ENCODE measurements around the gene BEST1. TPM values are rescaled to one million over a fixed set of nuclear protein-coding genes. Genes with fewer than 3 reads are reported as not detected.

Gene BEST1
- total RNA-seq, 1 donor from 2014 or later, result 0.58 TPM

DNA sequence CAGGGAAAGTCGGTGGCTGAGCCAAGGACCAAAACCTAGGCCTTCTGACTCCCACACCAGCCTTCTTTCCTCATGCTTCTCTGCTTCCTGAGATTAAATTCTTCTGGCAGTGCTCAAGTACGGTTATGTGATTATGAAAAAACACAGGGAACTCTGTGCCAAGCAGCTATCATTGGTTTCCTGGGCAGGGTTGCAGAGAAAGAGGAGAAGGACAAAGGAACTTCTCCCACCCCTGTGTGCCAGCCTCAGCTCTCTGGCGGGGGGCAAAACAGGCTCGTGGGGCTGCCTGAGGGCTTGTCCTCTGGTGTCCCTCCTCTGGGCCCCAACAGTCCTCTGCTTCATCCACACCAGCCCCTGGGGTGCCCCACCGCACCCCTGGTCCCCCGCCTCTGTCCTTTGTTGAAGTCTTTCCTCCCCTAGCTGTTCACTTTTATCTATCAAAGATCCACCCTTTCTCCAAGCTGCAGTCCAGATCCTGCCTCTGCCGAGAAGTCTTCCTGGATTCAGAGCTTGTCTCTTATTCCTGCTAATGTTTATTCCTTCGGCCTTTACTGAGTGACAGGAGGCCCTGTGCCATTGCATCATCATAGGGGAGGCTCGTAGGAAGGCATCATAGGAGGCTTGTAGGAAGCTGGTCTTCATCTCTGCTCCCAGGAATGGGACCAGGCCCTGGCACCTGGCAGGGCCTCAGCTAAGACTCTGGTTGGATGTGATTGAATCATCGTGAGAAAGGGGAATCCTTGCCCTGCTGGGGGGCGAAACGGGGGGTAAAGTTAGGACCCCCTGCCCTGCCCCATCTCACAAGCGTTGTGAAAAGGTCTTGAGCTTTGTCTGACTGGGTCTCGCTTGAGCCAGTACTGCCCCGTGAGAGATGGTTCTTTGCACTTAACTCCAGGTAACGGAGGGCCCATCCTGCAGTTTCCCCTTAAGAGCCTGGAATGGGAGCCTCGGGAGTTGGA, 28.8 kb downstream of the BEST1 start:
- H3K4me1 ChIP-seq, result peaks cover 58% of the 10 kb centered on the region
- intact Hi-C loops (cut with micrococcal nuclease), result no loop called here
- H3K27ac ChIP-seq (replicated peaks), result peak overlapping the region; percentile 91
- no peak overlapping the region for H3K4me3 ChIP-seq
- H3K9me3 ChIP-seq (replicated peaks), result no peaks in the 10 kb centered on the region
- H3K36me3 ChIP-seq, result no peaks in the 10 kb centered on the region
- no peak for DNase-seq
- TF ChIP-seq, protein P1, sequence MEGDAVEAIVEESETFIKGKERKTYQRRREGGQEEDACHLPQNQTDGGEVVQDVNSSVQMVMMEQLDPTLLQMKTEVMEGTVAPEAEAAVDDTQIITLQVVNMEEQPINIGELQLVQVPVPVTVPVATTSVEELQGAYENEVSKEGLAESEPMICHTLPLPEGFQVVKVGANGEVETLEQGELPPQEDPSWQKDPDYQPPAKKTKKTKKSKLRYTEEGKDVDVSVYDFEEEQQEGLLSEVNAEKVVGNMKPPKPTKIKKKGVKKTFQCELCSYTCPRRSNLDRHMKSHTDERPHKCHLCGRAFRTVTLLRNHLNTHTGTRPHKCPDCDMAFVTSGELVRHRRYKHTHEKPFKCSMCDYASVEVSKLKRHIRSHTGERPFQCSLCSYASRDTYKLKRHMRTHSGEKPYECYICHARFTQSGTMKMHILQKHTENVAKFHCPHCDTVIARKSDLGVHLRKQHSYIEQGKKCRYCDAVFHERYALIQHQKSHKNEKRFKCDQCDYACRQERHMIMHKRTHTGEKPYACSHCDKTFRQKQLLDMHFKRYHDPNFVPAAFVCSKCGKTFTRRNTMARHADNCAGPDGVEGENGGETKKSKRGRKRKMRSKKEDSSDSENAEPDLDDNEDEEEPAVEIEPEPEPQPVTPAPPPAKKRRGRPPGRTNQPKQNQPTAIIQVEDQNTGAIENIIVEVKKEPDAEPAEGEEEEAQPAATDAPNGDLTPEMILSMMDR (IDR thresholded peaks at IDR 0.05; ENCODE audit: borderline replicate concordance), result no peak
- H3K27me3 ChIP-seq (ENCODE audit: low read depth), result no peaks in the 10 kb centered on the region

DNA sequence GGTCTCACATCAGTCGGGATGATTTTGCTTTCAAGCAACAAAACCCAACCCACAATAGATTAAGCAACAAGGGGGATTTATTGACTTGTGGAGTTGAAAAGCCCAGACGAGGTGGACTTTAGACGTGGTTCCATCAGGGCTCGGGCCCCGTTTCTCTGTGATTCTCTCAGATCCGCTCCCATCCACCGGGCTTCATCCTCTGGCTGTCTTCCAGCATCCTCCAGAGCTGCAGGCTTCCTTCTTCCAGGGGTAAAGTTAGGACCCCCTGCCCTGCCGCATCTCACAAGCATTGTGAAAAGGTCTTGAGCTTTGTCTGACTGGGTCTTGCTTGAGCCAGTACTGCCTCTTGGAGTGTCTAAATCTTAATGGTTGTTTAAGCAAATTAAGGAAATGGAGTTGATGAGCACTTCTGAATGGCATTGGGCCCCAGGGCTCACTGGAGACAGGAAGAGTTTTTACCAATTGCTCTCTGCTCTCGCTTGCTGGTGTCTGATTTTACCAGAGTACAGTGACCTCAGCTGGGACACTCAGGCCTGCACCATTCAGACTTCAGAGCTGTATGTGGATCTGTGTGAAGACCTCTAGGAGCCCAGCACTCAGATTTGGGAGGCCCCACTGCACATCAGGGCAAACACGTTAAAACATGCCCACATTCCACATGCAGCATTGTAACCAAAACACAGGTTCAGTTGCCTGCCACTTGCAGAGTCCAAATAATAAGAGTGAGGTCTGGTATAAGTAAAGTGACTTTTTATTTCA, 30.8 kb downstream of the BEST1 start:
- TF ChIP-seq, protein P1 (IDR thresholded peaks at IDR 0.05; ENCODE audit: borderline replicate concordance), result no peak
- Histone ChIP-seq H3K27ac (replicated peaks) (no peak overlapping the region), H3K9me3 (replicated peaks) (no peaks in the 10 kb centered on the region), H3K4me1 (peaks cover 41% of the 10 kb centered on the region), H3K36me3 (no peaks in the 10 kb centered on the region), H3K4me3 (no peak overlapping the region), H3K27me3 (ENCODE audit: low read depth) (no peaks in the 10 kb centered on the region)
- intact Hi-C loops (cut with micrococcal nuclease), result no loop called here
- no peak for DNase-seq

DNA sequence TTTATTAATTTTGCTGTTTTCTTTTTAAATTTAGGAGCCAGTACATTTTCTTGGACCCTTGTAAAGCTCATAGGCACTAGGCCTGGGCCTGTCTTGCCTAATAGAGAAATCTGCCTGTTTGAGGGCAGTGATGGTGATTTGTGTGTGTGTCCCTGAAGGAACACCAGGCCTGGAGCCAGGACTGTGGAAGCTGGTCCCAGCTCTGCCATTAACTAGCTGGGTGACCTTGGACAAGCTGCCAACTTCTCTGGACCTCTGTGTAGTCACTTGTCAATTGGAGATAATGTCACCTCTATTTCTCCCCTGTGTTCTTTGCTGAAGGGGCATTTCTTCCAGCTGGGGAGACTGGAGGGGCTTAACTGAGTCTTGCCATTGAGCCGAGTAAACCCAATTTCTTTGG, 33.3 kb downstream of the BEST1 start:
- DNase-seq, result peak; percentile 45
- no peak overlapping the region for H3K4me3 ChIP-seq
- H3K9me3 ChIP-seq (replicated peaks), result peaks cover 14% of the 10 kb centered on the region
- intact Hi-C loops (cut with micrococcal nuclease), result no loop called here
- TF ChIP-seq, protein P1 (IDR thresholded peaks at IDR 0.05; ENCODE audit: borderline replicate concordance), result no peak
- no peaks in the 10 kb centered on the region for H3K36me3 ChIP-seq
- peak overlapping the region; percentile 47 for H3K27ac ChIP-seq (replicated peaks)
- H3K4me1 ChIP-seq, result peaks cover 18% of the 10 kb centered on the region
- no peaks in the 10 kb centered on the region for H3K27me3 ChIP-seq (ENCODE audit: low read depth)

DNA sequence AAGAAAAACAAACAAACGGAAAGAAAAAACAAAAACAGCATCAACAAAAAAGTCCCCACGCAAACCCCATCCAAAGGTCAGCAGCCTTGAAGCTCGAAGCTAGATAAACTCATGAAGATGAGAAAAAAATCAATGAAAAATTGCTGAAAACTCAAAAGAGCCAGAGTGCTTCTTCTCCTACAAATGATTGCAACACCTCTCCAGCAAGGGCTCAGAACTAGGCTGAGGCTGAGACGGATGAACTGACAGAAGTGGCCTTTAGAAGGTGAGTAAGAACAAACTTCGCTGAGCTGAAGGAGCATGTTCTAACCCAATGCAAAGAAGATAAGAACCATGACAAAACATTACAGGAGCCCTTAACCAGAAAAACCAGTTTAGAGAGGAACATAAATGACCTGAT, 35.7 kb downstream of the BEST1 start:
- Histone ChIP-seq H3K36me3 (no peaks in the 10 kb centered on the region), H3K9me3 (replicated peaks) (peaks cover 31% of the 10 kb centered on the region), H3K4me1 (peaks cover 8% of the 10 kb centered on the region), H3K27me3 (ENCODE audit: low read depth) (no peaks in the 10 kb centered on the region), H3K4me3 (no peak overlapping the region), H3K27ac (replicated peaks) (no peak overlapping the region)
- TF ChIP-seq, protein P1 (IDR thresholded peaks at IDR 0.05; ENCODE audit: borderline replicate concordance), result no peak
- no peak for DNase-seq
- intact Hi-C loops (cut with micrococcal nuclease), result no loop called here

DNA sequence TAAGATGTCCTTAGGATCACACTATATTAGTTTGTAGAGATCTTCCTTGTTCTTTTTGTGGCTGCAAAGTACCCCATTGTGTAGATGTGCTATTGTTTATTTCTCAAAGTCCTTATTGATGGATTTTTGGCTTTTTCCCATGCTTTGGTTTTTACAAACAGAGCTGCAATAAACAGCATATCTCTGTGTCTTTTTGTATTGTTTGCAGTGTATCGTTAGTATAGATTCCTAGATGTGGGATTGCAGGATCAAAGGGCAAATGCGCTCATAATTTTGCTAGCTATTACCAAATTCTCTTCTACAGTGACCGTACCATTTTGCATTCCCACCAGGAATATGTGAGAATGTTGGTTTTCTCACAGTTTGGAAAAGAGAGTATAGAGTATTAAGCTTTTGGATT, 44.8 kb downstream of the BEST1 start:
- Histone ChIP-seq H3K9me3 (replicated peaks) (peaks cover 23% of the 10 kb centered on the region), H3K27me3 (ENCODE audit: low read depth) (no peaks in the 10 kb centered on the region), H3K36me3 (no peaks in the 10 kb centered on the region), H3K4me1 (no peaks in the 10 kb centered on the region), H3K4me3 (no peak overlapping the region), H3K27ac (replicated peaks) (no peak overlapping the region)
- intact Hi-C loops (cut with micrococcal nuclease), result no loop called here
- no peak for DNase-seq
- TF ChIP-seq, protein P1 (IDR thresholded peaks at IDR 0.05; ENCODE audit: borderline replicate concordance), result no peak

Data from left ventricle myocardium inferior (tissue), 1 donor.